DMS153 treated with DMSO at 0.1 percent for 48 hours (cell line): ENCODE measurements around the gene PPA1.
"Not testable (repeated sequence)": the region's sequence is repeated elsewhere in the genome, so short reads cannot be mapped to it uniquely, and the experiment has no call there.

Source experiments
- DNase-seq: peaks from one replicate; lab custom pipeline; 2025; ENCODE audit not compliant: unreplicated experiment; lab: John Stamatoyannopoulos, UW

PPA1 gene

GRCh38 chr10:70175516-70175915, 57.7 kb downstream of the PPA1 start:
- DNase-seq, result no peak

DNA sequence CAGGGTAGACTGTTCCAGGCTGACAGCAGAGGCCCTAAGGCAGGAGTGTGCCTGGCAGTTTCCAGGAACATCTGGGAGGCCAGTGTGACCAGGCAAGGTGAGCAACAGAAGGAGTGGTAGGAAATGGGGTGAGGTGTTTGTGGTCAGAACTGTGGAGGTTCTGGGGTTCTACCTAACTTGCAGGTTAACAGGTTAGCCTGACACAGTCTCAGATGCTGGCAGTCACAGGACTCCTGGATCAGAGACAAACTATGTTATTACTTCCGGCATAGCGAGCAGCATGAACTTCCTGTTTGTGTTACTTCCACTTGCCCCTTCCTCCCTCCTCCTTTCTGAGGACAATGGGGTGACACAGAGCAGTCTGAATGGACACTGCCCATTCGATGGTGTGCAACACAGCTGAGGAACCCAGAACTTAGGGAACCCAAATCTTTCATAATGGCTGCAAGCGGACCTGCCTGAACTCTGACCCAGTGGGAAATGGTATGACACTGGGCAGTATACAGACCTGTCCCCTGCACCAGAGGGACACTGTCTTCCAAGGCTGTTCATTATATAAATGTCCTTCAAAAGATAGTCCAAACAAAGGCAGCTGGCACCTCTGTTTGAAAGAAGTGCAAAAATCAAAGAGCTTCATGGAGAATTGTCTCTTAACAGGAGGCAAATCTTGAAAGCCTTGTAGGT, 59.0 kb downstream of the PPA1 start:
- no peak for DNase-seq

DNA sequence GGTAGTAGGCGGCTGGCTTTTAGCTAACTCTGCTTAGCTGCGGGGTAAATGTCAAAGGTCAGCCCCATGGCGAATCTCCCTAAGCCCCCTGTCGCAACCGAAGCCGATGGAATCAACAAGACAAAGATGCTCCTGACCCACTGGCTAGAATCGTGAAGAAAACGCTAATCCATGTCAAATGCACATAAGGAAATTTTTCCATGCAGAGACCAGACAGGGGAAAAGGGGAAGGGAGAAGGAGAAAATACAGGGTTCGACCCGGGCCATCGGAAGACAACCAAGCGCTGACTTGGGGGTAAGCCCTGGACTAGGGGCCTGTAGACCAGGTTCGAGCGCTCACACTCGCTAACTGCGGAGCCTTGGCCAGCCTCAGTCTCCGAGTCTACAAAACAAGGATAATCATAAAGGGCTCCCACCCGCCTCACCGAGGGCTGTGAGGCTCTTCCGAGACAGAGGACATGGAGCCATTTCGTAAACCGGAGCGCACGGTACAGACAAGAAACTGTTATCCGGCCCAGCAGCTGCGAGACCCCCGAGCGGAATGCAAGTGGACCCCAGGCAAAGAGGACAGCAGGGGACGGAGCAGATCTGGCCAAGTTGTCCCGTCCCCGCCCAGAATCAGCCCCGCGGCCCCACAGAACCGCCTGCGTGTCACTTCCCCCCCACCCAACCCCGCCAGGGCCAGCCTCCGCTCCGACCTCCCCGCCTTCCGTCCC, 63.4 kb downstream of the PPA1 start:
- no peak for DNase-seq

DNA sequence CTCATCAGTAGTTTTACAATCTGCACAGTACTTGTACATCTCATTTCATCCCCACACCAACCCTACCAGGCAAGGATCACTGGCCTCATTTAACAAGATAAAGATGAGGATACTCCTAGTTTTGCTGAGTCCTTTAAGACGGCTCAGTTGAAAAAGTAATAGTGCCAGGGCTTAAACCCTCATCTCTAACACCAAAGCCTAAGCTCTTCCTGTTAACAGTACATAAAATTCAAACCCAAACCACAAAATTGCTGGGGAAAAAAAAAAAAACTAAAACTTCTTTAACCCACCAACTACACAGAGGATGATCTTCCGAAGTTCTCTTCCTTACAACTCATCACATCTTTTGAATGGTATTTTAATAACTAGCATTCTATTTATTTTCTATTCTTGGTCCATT, 64.2 kb downstream of the PPA1 start:
- no peak for DNase-seq

GRCh38 chr10:70167246-70167645, 66.0 kb downstream of the PPA1 start:
- DNase-seq, result no peak

DNA sequence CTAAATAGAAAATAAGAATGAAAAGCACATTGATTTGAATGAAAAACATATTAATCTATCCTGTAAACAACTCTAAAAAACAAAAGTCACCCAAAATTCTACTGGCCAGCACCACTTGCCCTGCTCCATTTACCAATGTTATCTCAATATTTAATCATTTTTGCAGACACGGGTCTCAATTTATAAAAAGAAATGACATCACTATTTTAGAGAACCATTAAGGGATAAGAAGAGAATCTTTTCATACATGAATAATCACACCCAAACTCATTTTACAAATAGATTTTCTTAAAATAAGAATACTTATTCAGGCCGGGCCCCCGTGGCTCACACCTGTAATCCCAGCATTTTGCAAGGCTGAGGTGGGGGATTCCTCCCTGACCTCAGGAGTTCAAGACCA, 66.8 kb downstream of the PPA1 start:
- DNase-seq, result no peak

- DNase-seq, result no peak
Observed at GRCh38 chr10:70164163-70164562, 69.1 kb downstream of the PPA1 start.

- DNase-seq, result no peak
Observed at GRCh38 chr10:70163448-70163847, 69.8 kb downstream of the PPA1 start.

DNA sequence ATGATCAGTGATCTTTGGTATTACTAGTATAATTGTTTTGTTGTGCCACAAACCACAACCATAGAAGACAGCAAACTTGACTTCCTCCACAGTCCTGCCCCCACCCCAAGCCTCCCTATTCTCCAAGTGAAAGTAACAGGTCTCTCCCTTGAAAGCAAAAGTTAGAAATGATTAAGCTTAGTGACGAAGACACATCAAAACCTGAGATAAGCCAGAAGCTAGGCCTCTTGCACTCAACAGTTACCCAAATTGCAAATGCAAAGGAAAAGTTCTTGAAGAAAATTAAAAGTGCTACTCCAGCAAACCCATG, 70.4 kb downstream of the PPA1 start:
- no peak for DNase-seq

DNA sequence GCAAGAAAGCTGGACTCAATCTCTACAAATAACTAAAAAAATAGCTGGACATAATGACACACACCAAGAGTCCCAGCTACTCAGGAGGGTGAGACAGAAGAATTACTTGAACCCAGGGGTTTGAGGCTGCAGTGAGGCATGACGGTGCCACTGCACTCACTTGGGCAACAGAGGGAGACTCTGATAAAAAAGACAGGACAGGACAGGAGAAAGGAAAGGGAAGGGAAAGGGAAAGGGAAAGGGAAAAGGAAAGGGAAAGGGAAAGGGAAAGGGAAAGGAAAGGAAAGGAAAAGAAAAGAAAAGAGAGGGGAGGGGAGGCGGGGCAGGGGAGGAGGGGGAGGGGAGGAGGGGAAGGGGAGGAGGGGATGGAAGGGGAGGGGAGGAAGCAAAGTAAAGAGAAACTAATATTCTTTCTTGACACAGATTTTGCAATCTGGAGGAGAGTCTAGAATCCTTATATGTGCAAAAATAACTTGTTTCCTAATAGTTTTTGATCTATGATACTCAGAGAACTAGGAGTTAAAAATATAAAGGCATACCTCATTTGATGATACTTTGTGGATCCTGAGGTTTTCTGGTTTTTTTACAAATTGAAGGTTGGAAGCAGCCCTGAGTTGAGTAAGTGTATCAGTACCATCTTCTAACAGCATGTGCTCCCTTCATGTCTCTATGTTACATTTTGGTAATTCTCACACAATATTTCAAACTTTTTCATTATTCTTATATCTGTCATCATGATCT, 70.9 kb downstream of the PPA1 start:
- no peak for DNase-seq

DNA sequence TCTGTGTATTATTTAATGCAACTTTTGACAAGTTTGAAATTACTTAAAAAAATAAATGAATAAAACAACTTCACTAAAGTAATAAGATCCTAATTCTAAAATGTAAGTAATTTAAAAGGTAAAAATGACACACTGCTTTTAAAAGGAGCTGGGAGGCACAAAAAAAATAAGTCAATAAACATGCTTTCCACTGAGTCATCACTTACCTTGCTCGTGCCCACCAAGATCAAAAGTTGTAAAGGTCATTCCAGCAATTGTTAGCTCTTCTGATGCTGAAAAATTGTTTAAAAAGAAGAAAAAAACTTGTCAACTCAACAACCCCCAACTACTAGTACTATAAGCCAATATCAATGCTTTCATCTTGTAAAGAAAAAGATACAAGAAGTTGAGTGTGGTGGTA, 72.4 kb downstream of the PPA1 start:
- DNase-seq, result no peak

DNA sequence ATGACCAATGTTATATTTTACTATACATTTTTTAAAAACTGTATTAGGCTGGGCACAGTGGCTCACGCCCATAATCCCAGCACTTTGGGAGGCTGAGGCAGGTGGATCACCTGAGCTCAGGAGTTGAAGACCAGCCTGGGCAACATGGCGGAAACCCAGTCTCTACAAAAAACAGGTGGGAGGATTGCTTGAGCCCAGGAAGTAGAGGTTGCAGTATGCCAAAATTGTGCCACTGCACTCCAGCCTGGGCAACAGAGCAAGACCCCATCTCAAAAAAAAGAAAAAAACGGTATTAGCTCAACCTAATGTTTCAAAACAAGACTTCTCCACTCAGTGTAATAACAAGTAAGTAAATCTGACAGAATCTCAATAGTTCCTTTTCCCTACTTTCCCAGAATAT, 73.9 kb downstream of the PPA1 start:
- DNase-seq, result not testable (repeated sequence)

- no peak for DNase-seq
Observed at GRCh38 chr10:70158113-70158512, 75.1 kb downstream of the PPA1 start.

DNA sequence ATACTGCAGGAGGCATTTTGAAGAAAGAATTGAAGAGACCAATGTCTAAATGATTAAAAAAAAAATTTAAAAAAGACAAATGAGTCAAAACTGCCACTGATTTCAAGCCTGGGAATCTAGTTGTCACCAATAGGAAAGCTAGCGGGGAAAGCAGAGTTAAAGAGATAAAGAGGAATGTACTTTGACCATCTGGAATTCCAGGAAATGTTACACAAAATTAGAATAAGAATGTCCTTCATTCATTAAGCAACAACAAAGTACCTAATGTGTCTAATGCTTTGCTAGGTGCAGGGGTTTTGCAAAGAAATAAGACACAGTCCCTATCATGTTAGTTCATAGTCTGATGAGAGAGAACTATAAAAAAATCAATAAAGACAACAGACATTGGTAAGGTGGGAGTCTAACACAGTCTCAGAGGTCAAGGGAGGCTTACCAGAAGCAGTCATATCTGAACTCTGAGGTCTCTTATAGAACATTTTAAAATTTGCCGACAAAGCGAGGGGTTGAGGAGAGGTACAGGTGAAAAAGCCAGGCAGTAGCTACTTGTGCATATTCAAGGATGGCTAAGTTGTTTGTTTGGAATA, 77.9 kb downstream of the PPA1 start:
- no peak for DNase-seq
